Spleen (tissue), 7 donors: ENCODE results near the gene ERO1B.

Experiments used
- POLR2A ChIP-seq, 3 donors: fragments of 450-650 bp; IDR thresholded peaks; one replicate each; pipeline ENCODE4 v1.5.1; 2017; ENCODE audit warnings: antibody characterized with exemption in 3 of 3, mild to moderate bottlenecking in 1 of 3
- POLR2AphosphoS5 ChIP-seq, 3 donors: sonication (generic); formaldehyde crosslinking; IDR thresholded peaks; one replicate each; pipeline ENCODE4 v1.5.1; 2017; ENCODE audit warnings: antibody characterized with exemption in 3 of 3
- TF ChIP-seq, protein P1 (sequence below), 11 experiments: fragments of 200-600 bp in 7 of 11; fragments of 450-650 bp in 4 of 11; sonication (generic) in 4 of 11; IDR thresholded peaks in 8 of 11; conservative IDR thresholded peaks in 3 of 11; 1 replicate in 7 of 11; 2 replicates in 4 of 11; pipeline versions ENCODE4 v1.4.0 to v1.8.0; 2016 to 2021; ENCODE audit warnings: antibody characterized with exemption in 11 of 11, inconsistent platforms in 4 of 11, mild to moderate bottlenecking in 1 of 11
- donor health status: DM: no; HTN: no; CAD: no; lungs with moderate emphysema.
- donor health status: DM: no; HTN: no; CAD: no.
- donor health status: DM: no; HTN: no; CAD: no.

- TF ChIP-seq, protein P1, sequence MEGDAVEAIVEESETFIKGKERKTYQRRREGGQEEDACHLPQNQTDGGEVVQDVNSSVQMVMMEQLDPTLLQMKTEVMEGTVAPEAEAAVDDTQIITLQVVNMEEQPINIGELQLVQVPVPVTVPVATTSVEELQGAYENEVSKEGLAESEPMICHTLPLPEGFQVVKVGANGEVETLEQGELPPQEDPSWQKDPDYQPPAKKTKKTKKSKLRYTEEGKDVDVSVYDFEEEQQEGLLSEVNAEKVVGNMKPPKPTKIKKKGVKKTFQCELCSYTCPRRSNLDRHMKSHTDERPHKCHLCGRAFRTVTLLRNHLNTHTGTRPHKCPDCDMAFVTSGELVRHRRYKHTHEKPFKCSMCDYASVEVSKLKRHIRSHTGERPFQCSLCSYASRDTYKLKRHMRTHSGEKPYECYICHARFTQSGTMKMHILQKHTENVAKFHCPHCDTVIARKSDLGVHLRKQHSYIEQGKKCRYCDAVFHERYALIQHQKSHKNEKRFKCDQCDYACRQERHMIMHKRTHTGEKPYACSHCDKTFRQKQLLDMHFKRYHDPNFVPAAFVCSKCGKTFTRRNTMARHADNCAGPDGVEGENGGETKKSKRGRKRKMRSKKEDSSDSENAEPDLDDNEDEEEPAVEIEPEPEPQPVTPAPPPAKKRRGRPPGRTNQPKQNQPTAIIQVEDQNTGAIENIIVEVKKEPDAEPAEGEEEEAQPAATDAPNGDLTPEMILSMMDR (IDR thresholded peaks at IDR 0.05 in 8 of 11, conservative IDR thresholded peaks at IDR 0.05 in 3 of 11): no peak
- TF ChIP-seq POLR2A (IDR thresholded peaks at IDR 0.05) (no peak), POLR2AphosphoS5 (IDR thresholded peaks at IDR 0.05) (no peak)
Measured at GRCh38 chr1:236308827-236309226, 27.1 kb upstream of the ERO1B start.
